ENCODE data around the gene TAOK1. TPM values are rescaled to one million over a fixed set of nuclear protein-coding genes. Genes with fewer than 3 reads are reported as not detected.

TAOK1 gene
- total RNA-seq, 1 donor from 2014 or later: 63.5 TPM

DNA sequence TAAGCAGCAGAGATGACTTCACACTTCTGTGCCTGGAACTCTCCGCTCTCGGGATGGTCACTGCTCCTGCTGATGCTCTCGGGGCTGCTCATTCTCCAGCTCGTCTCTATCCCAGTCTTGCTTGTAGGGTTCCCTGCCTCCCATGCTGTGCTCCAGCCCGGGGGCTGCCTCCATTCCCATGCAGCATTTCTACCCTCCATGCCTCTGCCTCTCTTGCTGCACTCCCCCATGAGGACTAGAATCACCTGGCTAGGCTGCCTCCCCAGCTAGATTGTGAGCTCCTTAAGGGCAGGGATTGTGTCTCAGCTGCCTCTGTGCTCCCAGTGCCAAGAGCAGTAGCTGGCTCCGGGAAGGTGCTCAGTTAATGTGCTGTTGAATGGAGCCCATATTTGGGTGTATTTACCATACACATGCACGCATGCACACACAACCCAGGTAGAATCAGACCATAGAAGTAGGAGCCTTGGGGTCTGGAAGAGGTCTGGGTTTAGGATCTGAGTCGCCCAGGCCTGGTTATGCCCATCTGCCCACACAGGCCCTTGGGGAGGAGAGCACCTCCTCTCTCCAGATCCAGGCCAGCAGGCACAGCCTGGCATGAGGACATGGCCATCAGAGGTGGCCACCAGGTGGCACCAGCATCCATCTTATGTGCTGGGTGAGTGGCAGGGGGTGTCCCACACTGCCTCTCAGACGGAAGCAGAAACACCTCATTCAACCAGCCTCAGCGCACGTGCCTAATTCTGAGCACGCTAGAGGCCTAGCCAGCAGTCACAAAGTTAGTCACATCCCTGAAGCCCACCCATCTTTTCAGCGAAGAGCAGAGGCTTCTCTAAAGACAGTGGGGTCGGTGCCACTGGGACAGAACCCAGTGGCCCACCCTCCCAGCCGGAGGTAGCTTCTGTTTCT lies 190.0 kb downstream of the TAOK1 start:
- TF ChIP-seq, protein P1, sequence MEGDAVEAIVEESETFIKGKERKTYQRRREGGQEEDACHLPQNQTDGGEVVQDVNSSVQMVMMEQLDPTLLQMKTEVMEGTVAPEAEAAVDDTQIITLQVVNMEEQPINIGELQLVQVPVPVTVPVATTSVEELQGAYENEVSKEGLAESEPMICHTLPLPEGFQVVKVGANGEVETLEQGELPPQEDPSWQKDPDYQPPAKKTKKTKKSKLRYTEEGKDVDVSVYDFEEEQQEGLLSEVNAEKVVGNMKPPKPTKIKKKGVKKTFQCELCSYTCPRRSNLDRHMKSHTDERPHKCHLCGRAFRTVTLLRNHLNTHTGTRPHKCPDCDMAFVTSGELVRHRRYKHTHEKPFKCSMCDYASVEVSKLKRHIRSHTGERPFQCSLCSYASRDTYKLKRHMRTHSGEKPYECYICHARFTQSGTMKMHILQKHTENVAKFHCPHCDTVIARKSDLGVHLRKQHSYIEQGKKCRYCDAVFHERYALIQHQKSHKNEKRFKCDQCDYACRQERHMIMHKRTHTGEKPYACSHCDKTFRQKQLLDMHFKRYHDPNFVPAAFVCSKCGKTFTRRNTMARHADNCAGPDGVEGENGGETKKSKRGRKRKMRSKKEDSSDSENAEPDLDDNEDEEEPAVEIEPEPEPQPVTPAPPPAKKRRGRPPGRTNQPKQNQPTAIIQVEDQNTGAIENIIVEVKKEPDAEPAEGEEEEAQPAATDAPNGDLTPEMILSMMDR (conservative IDR thresholded peaks at IDR 0.05): peak; percentile 86
- H3K9me3 Mint-ChIP-seq: no peaks in the 10 kb centered on the region
- peak; percentile 81 for DNase-seq (ENCODE audit: extremely low spot score, unreplicated experiment)
- peak overlapping the region; percentile 67 for H3K27ac Mint-ChIP-seq
- H3K4me1 Mint-ChIP-seq (ENCODE audit: unreplicated experiment): peaks cover 14% of the 10 kb centered on the region
- H3K27me3 Mint-ChIP-seq: no peaks in the 10 kb centered on the region
- H3K36me3 Mint-ChIP-seq: peaks cover 8% of the 10 kb centered on the region
- peak overlapping the region; percentile 29 for H3K4me3 Mint-ChIP-seq

DNA sequence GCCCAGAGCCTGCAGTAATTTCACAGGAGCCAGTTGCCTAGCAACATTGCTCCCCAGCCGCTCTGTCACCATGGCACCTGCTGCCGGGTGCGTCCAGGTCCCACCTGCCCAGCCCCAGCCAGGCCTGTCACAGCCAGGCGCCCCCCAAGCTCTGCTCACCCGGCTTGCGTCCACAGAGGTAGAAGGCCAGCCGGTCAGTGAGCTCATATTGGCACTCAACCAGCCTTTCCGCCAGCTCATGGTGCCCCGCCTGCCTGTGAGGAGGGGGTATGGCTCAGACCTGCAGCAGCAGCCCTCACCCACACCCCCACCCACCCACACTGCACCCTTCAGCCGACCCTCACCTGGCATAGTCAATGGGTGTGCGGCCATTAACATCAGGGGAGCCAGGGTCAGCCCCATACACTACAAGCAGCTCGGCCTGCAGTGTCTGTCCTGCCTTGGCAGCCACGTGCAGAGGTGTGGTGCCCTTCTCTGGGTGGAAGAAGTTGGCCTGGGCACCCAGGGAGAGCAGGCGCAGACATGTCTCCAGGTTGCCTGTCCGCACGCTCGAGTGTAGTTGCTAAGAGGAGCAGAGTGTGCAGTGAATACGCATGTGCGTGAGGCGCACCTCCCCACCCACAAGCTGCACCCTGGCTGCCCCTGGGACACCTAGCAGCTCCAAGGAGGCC lies 191.6 kb downstream of the TAOK1 start:
- Mint-ChIP-seq H3K9me3 (no peaks in the 10 kb centered on the region), H3K36me3 (peaks cover 8% of the 10 kb centered on the region), H3K4me1 (ENCODE audit: unreplicated experiment) (peaks cover 14% of the 10 kb centered on the region), H3K4me3 (no peak overlapping the region), H3K27me3 (no peaks in the 10 kb centered on the region), H3K27ac (no peak overlapping the region)
- DNase-seq (ENCODE audit: extremely low spot score, unreplicated experiment): no peak
- TF ChIP-seq, protein P1 (conservative IDR thresholded peaks at IDR 0.05): no peak

DNA sequence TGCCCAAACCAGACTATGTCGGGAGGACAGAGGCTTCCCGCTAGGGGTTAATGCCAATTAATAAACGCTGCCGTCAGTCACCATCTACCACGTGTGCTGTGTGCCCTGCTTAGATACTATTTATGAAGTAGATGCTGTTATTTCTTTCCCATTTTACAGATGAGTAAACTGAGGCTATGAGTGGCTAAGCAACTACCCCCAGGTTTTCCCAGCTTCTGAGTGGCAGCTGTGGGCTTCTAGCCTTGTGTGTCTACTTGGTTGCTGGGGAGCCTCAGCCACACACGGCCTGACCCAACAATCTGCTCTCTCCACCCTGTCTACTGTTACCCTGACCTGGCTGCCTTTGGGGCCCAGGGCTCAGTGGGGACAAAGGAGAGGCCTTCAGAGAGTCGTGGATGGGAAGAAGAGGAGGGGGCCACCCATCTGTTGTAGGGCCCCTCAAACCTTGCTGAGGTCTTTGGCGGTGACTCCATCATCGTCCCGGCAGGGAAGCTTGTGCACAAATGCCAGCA lies 192.1 kb downstream of the TAOK1 start:
- H3K27ac Mint-ChIP-seq: no peak overlapping the region
- no peaks in the 10 kb centered on the region for H3K9me3 Mint-ChIP-seq
- TF ChIP-seq, protein P1 (conservative IDR thresholded peaks at IDR 0.05): no peak
- DNase-seq (ENCODE audit: extremely low spot score, unreplicated experiment): no peak
- H3K4me1 Mint-ChIP-seq (ENCODE audit: unreplicated experiment): peaks cover 14% of the 10 kb centered on the region
- no peak overlapping the region for H3K4me3 Mint-ChIP-seq
- no peaks in the 10 kb centered on the region for H3K27me3 Mint-ChIP-seq
- H3K36me3 Mint-ChIP-seq: peaks cover 8% of the 10 kb centered on the region

- Mint-ChIP-seq H3K27me3 (no peaks in the 10 kb centered on the region), H3K4me1 (ENCODE audit: unreplicated experiment) (peaks cover 14% of the 10 kb centered on the region), H3K36me3 (peaks cover 8% of the 10 kb centered on the region), H3K27ac (no peak overlapping the region), H3K4me3 (no peak overlapping the region), H3K9me3 (no peaks in the 10 kb centered on the region)
- TF ChIP-seq, protein P1 (conservative IDR thresholded peaks at IDR 0.05): no peak
- DNase-seq (ENCODE audit: extremely low spot score, unreplicated experiment): no peak
Measured at GRCh38 chr17:29582772-29583171, 192.6 kb downstream of the TAOK1 start.

DNA sequence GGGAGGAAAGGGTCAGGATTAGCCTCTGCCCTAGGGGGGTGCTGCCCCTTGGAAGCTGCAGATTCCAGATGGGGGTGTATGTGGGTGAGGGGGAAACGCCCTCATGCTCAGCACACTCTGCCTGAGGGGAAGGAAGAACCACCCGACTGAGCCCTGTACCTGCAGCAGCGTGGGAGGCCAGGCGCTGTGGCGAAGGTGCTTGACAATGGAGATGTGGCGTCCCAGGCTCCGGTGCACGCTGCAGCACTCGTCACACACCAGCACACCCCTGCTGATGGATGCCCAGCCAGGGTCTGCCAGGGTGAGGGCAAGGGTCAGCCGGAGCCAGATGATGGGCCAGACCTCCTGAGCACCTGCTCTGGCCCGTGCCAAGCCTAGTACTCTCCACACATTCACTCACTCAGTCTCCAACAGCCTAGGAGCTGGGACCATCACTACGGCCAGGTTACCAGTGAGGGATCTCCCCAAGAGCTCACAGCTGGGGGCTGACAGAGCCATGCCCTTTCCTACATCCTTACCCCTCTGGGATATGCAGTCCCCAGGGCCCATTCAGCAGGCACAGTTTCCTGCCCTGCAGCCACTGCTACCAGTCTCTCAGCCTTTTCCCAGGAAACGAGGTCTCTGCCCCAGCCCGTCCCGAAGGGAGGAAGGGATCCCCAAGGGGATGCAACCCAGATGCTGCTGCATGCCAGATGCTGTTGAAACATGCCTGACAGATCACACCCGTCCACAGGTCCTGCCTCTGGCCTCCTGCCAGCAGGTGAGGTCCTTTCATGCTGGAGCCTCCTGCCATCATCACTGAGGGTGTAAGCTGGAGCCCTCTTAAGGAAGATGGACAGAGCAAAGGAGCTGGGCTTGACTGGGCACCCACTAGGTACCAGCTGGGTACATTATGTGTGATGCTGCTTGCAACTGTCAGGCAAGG lies 193.4 kb downstream of the TAOK1 start:
- no peaks in the 10 kb centered on the region for H3K9me3 Mint-ChIP-seq
- no peak overlapping the region for H3K27ac Mint-ChIP-seq
- H3K36me3 Mint-ChIP-seq: peaks cover 8% of the 10 kb centered on the region
- H3K4me1 Mint-ChIP-seq (ENCODE audit: unreplicated experiment): peaks cover 18% of the 10 kb centered on the region
- H3K27me3 Mint-ChIP-seq: no peaks in the 10 kb centered on the region
- no peak overlapping the region for H3K4me3 Mint-ChIP-seq
- DNase-seq (ENCODE audit: extremely low spot score, unreplicated experiment): no peak
- TF ChIP-seq, protein P1 (conservative IDR thresholded peaks at IDR 0.05): no peak
